Stimulated activated naive CD4-positive, alpha-beta T cell treated with Interleukin-2 at 50 U/mL for 16 hours (primary cell): ENCODE results near the gene GHRHR.
A peak's percentile ranks its signal among the peaks of the same experiment; 100 is the strongest.

Source experiments
- DNase-seq: peaks from one replicate; lab custom pipeline; 2025; lab: John Stamatoyannopoulos, UW

The GHRHR gene

GRCh38 chr7:30968747-30969603, 5.2 kb downstream of the GHRHR start:
- DNase-seq: no peak

DNA sequence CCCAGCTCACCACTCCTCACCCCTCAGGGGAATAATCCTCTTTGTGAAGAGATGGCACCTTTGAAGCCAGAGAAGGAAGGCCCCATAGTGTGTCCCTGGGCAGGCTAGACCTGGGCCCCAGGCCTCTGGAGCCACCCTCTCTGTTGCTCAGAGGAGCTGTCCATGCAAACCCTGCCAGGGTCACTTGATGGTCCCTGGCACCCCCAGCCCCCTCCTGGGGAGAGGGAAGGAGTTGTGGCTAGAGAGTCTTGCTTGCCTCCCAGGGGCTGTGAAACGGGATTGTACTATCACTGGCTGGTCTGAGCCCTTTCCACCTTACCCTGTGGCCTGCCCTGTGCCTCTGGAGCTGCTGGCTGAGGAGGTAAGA, 5.8 kb downstream of the GHRHR start:
- no peak for DNase-seq

GRCh38 chr7:30970074-30970473, 6.3 kb downstream of the GHRHR start:
- no peak for DNase-seq

DNA sequence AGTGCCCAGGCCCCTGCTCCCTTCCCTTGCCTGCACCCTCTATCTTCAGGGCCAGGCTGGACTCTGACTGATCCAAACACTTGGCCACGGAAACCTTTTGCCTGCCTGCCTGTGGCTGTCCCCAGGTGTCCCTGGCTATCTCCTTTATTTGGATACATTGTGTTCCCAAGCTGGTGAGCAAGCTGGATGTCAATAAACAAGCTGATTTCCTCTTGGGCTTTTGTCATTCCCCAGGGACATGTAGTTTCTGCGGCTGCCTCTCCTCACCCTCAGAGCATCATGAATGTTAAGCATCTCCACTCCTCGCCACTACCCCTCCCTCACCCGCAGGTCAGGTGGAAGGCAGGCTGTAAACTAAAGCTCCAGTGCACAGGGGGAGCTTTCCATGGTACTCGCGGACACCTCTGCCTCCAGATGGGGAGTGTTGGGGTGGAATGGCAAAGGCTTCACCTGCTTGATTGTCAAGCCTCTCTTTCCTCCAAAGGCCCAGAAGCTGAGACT, 6.9 kb downstream of the GHRHR start:
- DNase-seq: no peak

DNA sequence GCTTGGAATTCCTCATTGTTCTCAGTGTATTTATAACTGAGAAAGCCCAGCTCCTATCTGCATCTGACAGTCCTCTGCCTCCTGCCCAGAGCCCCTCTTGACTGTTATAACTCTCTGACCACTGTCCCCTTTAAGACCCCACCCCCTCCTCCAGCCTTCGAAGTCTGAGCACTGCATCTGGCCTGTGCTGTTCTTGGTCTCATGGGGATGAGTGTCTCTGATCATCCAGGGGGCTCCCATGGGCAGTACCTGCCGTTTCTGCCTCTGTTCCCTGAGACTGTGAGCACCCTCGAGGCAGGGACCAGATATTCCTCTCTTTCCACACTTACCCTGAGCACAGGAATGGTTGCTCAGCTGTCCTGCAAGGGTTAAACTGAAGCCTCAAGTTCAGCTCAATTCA, 7.7 kb downstream of the GHRHR start:
- no peak for DNase-seq

DNA sequence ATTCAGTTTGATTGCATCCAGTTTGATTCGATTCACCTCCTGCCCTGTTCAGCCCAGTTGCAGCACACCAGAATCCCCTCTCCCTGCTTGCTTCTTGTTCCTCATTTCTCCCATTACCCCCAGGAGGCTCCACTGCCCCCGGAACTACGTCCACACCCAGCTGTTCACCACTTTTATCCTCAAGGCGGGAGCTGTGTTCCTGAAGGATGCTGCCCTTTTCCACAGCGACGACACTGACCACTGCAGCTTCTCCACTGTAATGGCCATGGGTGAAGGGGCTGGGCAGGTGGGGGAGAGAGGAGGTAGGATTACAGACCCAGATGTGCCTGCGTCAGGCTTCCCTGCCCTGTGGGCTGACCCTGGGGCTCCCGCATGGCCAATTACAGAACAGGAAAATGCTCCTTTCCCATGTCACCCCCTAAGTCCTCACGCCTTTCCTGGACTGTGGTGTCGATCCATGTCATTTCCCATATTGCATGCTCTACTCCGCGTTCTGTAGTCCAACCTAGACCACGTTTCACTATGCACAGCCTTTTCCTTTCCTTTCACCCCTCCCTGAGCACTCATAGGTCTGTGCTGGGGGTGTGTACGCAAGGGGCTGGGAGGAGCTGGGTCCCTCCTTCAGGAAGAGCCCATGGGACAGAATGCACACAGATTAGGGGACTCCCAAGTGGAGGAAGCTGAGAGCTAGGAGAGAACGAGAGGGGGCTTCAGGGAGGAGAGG, 8.2 kb downstream of the GHRHR start:
- DNase-seq: no peak

GRCh38 chr7:30973292-30973691, 9.5 kb downstream of the GHRHR start:
- DNase-seq: no peak

DNA sequence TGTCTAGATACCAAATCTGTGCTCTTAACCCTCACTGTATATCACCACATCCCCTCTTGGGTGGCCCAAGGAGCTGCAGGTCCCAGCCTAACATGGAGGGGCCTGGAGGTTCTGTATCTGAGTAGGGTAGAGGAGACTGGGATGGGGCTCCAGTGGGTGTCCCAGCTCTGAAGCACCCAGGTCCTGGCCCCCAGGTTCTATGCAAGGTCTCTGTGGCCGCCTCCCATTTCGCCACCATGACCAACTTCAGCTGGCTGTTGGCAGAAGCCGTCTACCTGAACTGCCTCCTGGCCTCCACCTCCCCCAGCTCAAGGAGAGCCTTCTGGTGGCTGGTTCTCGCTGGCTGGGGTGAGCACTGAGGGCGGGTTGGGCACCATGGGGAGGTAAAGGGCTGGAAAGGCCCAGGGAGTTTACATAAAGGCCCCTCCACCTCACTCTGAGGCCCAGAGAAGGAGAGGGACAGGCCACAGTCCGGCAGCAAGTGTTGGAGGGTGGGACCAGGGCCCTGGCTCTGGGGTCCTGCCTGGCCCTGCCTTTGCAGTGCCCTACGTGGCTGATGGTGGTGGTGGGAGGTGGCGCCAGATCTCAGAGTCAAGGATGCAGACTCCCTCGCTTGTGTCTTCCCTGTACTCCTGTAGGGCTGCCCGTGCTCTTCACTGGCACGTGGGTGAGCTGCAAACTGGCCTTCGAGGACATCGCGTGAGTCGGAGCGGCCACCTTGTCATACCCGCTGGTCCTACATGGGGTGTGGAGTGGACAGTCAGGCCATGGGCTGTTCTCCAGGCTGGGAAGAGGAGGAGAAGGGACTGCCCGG, 10.2 kb downstream of the GHRHR start:
- no peak for DNase-seq

GRCh38 chr7:30974605-30975255, 11.0 kb downstream of the GHRHR start:
- no peak for DNase-seq

DNA sequence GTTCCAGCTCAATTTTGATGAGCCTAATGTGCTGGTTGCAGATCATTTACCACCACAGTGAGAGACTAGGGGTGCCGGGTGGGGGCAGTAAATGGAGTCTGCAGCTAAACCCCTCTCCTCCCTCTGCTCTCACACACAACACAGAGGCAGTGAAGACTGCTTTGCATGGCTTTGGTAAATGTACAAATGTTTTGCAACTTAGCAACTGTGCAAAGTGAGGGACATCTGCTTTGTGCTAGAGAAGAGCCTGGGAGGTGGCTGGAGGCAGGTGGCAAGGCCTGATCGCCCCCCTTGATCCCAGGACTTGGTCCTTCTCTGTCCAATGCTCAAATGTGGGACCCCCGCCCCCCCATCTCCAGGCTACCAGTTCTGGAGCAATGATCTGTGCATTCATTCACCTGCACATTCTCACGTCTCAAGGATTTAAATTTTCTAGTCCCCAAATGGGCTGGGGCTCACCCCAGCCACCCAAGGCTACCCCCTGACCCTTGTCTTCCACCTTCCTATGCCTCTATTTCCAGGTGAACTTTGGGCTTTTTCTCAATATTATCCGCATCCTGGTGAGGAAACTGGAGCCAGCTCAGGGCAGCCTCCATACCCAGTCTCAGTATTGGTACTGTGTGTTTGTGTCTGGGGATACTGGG, 11.6 kb downstream of the GHRHR start:
- no peak for DNase-seq

DNA sequence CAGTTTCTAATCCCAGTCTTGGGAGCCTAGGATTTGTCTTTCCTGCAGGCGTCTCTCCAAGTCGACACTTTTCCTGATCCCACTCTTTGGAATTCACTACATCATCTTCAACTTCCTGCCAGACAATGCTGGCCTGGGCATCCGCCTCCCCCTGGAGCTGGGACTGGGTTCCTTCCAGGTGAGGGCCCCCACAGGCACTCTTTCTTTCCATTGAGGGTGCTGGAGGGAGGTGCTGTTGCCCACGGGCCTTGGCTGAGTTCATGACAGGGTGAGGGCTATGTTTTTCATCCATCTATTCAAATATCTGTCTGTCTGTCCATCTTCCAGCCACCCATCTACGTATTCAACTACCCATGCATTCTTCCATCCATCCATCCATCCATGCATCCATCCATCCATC, 12.6 kb downstream of the GHRHR start:
- no peak for DNase-seq

DNA sequence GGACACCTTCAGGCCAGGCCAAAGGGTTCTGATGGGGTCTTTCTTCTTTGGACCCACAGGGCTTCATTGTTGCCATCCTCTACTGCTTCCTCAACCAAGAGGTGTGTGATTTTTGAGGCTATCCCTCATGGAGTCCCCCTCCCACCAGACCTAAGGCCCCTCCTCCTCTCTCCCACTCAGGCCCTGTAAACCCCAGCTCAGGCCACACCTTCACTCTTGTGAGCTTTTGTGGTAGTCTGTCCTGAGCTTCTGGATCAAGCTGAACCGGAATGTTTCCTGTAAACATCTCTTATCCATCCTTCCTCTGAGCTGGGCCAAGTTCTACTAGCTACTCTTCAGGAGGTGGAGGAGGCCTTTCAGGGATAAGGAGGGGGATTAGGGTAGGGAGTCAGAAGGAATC, 13.5 kb downstream of the GHRHR start:
- no peak for DNase-seq

GRCh38 chr7:30977896-30978564, 14.3 kb downstream of the GHRHR start:
- no peak for DNase-seq

DNA sequence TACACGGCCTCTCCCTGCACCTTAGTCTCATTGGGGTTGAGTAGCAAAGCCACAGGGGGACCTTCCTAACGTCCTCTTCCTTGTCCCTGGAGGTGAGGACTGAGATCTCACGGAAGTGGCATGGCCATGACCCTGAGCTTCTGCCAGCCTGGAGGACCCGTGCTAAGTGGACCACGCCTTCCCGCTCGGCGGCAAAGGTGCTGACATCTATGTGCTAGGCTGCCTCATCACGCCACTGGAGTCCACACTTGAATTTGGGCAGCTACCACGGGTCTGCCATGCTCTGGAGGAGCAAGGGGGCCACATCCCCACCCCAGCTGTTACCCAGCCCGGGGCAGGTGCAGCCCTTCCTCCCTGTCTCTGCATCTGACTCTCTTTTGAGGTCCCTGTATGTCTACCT, 15.3 kb downstream of the GHRHR start:
- DNase-seq: no peak

- DNase-seq: no peak
Measured at GRCh38 chr7:30980194-30980593, 16.4 kb downstream of the GHRHR start.

DNA sequence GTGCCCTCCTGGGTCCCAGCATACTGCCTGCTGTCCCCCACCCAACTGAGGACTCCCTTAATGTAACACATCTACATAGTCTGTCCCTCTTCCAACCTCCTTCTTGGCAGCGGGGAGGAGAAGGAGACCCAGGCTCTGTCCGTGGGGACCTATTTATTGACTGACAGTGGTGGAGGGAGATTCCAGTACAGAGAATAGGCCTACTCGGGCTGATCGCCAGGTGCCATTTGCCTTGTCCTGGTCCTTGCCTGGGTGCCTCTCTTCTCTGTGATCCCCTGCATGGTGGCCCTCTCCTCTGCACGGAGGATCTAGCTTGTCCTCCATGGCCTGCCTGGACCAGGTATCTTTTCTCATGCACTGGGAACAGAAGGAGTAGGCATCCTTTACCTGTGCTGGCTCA, 17.0 kb downstream of the GHRHR start:
- DNase-seq: no peak

GRCh38 chr7:30983042-30983913, 19.5 kb downstream of the GHRHR start:
- DNase-seq: peak; percentile 61

DNA sequence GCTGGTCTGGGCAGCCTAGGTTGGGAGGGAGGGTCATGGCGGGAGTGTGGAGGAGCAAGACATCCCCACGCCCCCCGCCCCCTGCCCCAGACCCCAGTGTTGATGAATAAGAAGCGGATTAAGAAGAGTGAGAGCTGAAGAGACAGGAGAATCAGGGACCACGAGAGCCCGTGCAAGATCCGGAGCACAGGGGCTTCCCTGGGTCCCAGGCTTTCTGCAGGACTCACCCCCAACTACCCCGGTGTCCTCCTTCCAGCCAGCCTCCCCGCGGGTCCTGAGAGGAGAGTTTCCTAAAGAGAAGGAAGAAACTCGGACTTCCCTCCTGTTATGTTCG, 20.1 kb downstream of the GHRHR start:
- DNase-seq: no peak

- no peak for DNase-seq
Measured at GRCh38 chr7:30984359-30985107, 20.8 kb downstream of the GHRHR start.
